ENCODE data around the gene RTBDN. TPM values are rescaled to one million over a fixed set of nuclear protein-coding genes. Genes with fewer than 3 reads are reported as not detected.

The RTBDN gene
- total RNA-seq, result not detected in 2 replicates
- long read RNA-seq, result 0 reads

- Mint-ChIP-seq H3K27me3 (ENCODE audit: unreplicated experiment) (peaks cover 72% of the 10 kb centered on the region), H3K36me3 (ENCODE audit: unreplicated experiment) (no peaks in the 10 kb centered on the region), H3K9me3 (ENCODE audit: unreplicated experiment) (no peaks in the 10 kb centered on the region), H3K4me1 (ENCODE audit: unreplicated experiment) (peaks cover 15% of the 10 kb centered on the region), H3K4me3 (ENCODE audit: unreplicated experiment) (peak within 1 kb of the TSS; percentile 58), H3K27ac (ENCODE audit: unreplicated experiment) (no peak within 1 kb of the TSS)
- DNase-seq (ENCODE audit: extremely low spot score, unreplicated experiment), result no peak
- no peak for TF ChIP-seq CTCF (IDR thresholded peaks at IDR 0.05)
Measured at GRCh38 chr19:12834566-12834943, at the start of gene RTBDN. Gene RTBDN (minus strand): TSS chr19:12834579. CDS start chr19:12829979, 4,600 bp downstream.

GRCh38 chr19:12882589-12882988, 48.2 kb upstream of the RTBDN start:
- no peaks in the 10 kb centered on the region for H3K9me3 Mint-ChIP-seq (ENCODE audit: unreplicated experiment)
- no peak for DNase-seq (ENCODE audit: extremely low spot score, unreplicated experiment)
- H3K27ac Mint-ChIP-seq (ENCODE audit: unreplicated experiment), result no peak overlapping the region
- peaks cover 20% of the 10 kb centered on the region for H3K27me3 Mint-ChIP-seq (ENCODE audit: unreplicated experiment)
- H3K36me3 Mint-ChIP-seq (ENCODE audit: unreplicated experiment), result peaks cover 8% of the 10 kb centered on the region
- H3K4me1 Mint-ChIP-seq (ENCODE audit: unreplicated experiment), result peaks cover 15% of the 10 kb centered on the region
- H3K4me3 Mint-ChIP-seq (ENCODE audit: unreplicated experiment), result peak overlapping the region; percentile 83
- TF ChIP-seq CTCF (IDR thresholded peaks at IDR 0.05), result no peak

- DNase-seq (ENCODE audit: extremely low spot score, unreplicated experiment), result peak; percentile 95
- Mint-ChIP-seq H3K4me3 (ENCODE audit: unreplicated experiment) (peak within 1 kb of the TSS; percentile 83), H3K4me1 (ENCODE audit: unreplicated experiment) (peaks cover 15% of the 10 kb centered on the region), H3K36me3 (ENCODE audit: unreplicated experiment) (peaks cover 8% of the 10 kb centered on the region), H3K9me3 (ENCODE audit: unreplicated experiment) (no peaks in the 10 kb centered on the region), H3K27me3 (ENCODE audit: unreplicated experiment) (peaks cover 11% of the 10 kb centered on the region), H3K27ac (ENCODE audit: unreplicated experiment) (peak within 1 kb of the TSS; percentile 86)
- TF ChIP-seq CTCF (IDR thresholded peaks at IDR 0.05), result no peak
Measured at GRCh38 chr19:12881172-12881808, 46.9 kb upstream of the RTBDN start, which contains the start of gene DNASE2. Gene DNASE2 (minus strand): TSS chr19:12881449. CDS start chr19:12881375, 74 bp downstream.

GRCh38 chr19:12880551-12881171, 46.3 kb upstream of the RTBDN start:
- H3K4me1 Mint-ChIP-seq (ENCODE audit: unreplicated experiment), result peaks cover 15% of the 10 kb centered on the region
- DNase-seq (ENCODE audit: extremely low spot score, unreplicated experiment), result no peak
- H3K27ac Mint-ChIP-seq (ENCODE audit: unreplicated experiment), result peak overlapping the region; percentile 86
- peaks cover 9% of the 10 kb centered on the region for H3K27me3 Mint-ChIP-seq (ENCODE audit: unreplicated experiment)
- no peaks in the 10 kb centered on the region for H3K9me3 Mint-ChIP-seq (ENCODE audit: unreplicated experiment)
- peak overlapping the region; percentile 83 for H3K4me3 Mint-ChIP-seq (ENCODE audit: unreplicated experiment)
- no peak for TF ChIP-seq CTCF (IDR thresholded peaks at IDR 0.05)
- H3K36me3 Mint-ChIP-seq (ENCODE audit: unreplicated experiment), result peaks cover 8% of the 10 kb centered on the region

GRCh38 chr19:12875086-12875485, 40.7 kb upstream of the RTBDN start:
- Mint-ChIP-seq H3K27me3 (ENCODE audit: unreplicated experiment) (no peaks in the 10 kb centered on the region), H3K36me3 (ENCODE audit: unreplicated experiment) (peaks cover 20% of the 10 kb centered on the region), H3K4me1 (ENCODE audit: unreplicated experiment) (no peaks in the 10 kb centered on the region), H3K27ac (ENCODE audit: unreplicated experiment) (no peak overlapping the region), H3K9me3 (ENCODE audit: unreplicated experiment) (no peaks in the 10 kb centered on the region), H3K4me3 (ENCODE audit: unreplicated experiment) (no peak overlapping the region)
- TF ChIP-seq CTCF (IDR thresholded peaks at IDR 0.05), result no peak
- no peak for DNase-seq (ENCODE audit: extremely low spot score, unreplicated experiment)

Data from osteocyte (in vitro differentiated cells).